ENCODE results near the gene ACSL1.

Gene ACSL1

DNA sequence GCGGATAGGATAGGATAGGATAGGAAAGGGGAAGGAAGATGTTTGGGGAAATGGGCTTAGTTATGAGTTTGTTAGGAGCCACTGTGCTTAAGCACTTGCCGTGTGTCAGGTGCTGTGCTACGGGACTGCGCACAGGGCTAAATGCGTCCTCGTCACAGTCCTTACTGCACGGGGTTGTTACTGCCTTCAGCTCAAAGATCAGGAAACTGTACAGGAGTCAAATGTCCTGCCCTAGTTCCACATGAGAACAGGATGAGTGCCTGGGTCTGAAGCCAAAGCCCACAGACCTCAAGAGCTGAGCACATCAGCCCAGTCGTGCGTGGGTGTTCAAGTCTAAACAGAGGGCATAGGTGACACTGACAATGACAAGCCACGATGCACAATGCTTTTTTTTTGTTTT is 15.0 kb downstream of the ACSL1 start:
- no peaks in the 10 kb centered on the region for H3K36me3 ChIP-seq
- H3K27me3 ChIP-seq (ENCODE audit: insufficient read depth, low read depth, severe bottlenecking): no peaks in the 10 kb centered on the region
- H3K4me3 ChIP-seq (ENCODE audit: low read depth, low read length): no peak overlapping the region
- no peaks in the 10 kb centered on the region for H3K9me3 ChIP-seq (ENCODE audit: severe bottlenecking)
- DNase-seq: no peak
- TF ChIP-seq, protein P1, sequence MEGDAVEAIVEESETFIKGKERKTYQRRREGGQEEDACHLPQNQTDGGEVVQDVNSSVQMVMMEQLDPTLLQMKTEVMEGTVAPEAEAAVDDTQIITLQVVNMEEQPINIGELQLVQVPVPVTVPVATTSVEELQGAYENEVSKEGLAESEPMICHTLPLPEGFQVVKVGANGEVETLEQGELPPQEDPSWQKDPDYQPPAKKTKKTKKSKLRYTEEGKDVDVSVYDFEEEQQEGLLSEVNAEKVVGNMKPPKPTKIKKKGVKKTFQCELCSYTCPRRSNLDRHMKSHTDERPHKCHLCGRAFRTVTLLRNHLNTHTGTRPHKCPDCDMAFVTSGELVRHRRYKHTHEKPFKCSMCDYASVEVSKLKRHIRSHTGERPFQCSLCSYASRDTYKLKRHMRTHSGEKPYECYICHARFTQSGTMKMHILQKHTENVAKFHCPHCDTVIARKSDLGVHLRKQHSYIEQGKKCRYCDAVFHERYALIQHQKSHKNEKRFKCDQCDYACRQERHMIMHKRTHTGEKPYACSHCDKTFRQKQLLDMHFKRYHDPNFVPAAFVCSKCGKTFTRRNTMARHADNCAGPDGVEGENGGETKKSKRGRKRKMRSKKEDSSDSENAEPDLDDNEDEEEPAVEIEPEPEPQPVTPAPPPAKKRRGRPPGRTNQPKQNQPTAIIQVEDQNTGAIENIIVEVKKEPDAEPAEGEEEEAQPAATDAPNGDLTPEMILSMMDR (IDR thresholded peaks at IDR 0.05; ENCODE audit: low read depth, low read length): no peak
- H3K27ac ChIP-seq: no peak overlapping the region

DNA sequence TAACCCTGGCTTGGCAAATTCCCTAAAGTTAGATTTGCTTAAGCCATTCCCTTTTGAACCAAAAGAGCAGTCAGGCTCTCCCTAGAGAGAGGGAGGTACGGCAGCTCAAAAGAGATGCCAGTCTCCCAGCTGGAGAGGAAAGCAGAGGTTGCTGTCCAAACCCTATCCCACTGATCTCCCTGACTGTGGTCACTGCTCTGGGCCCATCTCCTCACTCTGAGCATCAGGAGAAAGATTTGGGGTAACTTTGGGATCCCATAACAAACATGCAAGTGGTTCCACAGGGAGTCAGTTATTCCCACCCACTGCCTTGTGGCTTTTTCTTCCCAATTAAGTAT is 17.1 kb downstream of the ACSL1 start:
- Histone ChIP-seq H3K9me3 (ENCODE audit: severe bottlenecking) (no peaks in the 10 kb centered on the region), H3K27ac (no peak overlapping the region), H3K4me3 (ENCODE audit: low read depth, low read length) (no peak overlapping the region), H3K36me3 (no peaks in the 10 kb centered on the region), H3K27me3 (ENCODE audit: insufficient read depth, low read depth, severe bottlenecking) (no peaks in the 10 kb centered on the region)
- TF ChIP-seq, protein P1 (IDR thresholded peaks at IDR 0.05; ENCODE audit: low read depth, low read length): no peak
- no peak for DNase-seq

GRCh38 chr4:184807797-184808712 is 17.7 kb downstream of the ACSL1 start:
- Histone ChIP-seq H3K27me3 (ENCODE audit: insufficient read depth, low read depth, severe bottlenecking) (no peaks in the 10 kb centered on the region), H3K36me3 (peaks cover under 1% of the 10 kb centered on the region; the same call in 1 of the 2 replicates), H3K9me3 (ENCODE audit: severe bottlenecking) (no peaks in the 10 kb centered on the region), H3K27ac (no peak overlapping the region), H3K4me3 (ENCODE audit: low read depth, low read length) (no peak overlapping the region)
- DNase-seq: no peak
- TF ChIP-seq, protein P1 (IDR thresholded peaks at IDR 0.05; ENCODE audit: low read depth, low read length): no peak

GRCh38 chr4:184807256-184807655 is 18.5 kb downstream of the ACSL1 start:
- peak; percentile 39 for DNase-seq
- TF ChIP-seq, protein P1 (IDR thresholded peaks at IDR 0.05; ENCODE audit: low read depth, low read length): no peak
- H3K27ac ChIP-seq: peak overlapping the region; percentile 17; the same call in 1 of the 2 replicates
- no peaks in the 10 kb centered on the region for H3K27me3 ChIP-seq (ENCODE audit: insufficient read depth, low read depth, severe bottlenecking)
- no peaks in the 10 kb centered on the region for H3K9me3 ChIP-seq (ENCODE audit: severe bottlenecking)
- H3K4me3 ChIP-seq (ENCODE audit: low read depth, low read length): no peak overlapping the region
- peaks cover 4% of the 10 kb centered on the region; the same call in 1 of the 2 replicates for H3K36me3 ChIP-seq

DNA sequence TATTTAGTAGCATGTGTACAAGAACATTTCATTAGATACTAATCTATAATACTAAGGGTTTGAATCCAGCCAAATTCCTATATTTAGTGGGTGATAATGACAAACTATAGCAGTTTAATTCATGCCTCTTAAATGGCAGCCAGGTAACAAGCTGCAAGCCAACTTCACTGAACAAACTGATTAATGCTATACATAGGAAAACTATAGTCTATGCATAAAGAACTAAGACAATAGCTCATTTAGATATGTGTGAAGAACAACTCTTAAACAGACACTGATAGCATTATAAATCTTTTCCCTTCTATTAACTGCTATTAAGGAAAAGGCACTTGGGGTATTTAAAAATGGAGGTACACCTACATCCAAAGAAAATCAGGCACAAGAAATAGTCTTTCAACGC is 19.1 kb downstream of the ACSL1 start:
- H3K4me3 ChIP-seq (ENCODE audit: low read depth, low read length): no peak overlapping the region
- TF ChIP-seq, protein P1 (IDR thresholded peaks at IDR 0.05; ENCODE audit: low read depth, low read length): no peak
- H3K27me3 ChIP-seq (ENCODE audit: insufficient read depth, low read depth, severe bottlenecking): no peaks in the 10 kb centered on the region
- H3K27ac ChIP-seq: peak overlapping the region; percentile 17
- peaks cover 4% of the 10 kb centered on the region; the same call in 1 of the 2 replicates for H3K36me3 ChIP-seq
- no peaks in the 10 kb centered on the region for H3K9me3 ChIP-seq (ENCODE audit: severe bottlenecking)
- DNase-seq: no peak
